HepG2 (cell line): ENCODE data around the gene MSMB. TPM values are rescaled to one million over a fixed set of nuclear protein-coding genes. Genes with fewer than 3 reads are reported as not detected.

Experiments
- BCLAF1 ChIP-seq: fragments of 450-650 bp; IDR thresholded peaks from 2 replicates; pipeline ENCODE4 v1.6.1; 2017; ENCODE audit warnings: mild to moderate bottlenecking
- CCAR2 ChIP-seq: fragments of 200-400 bp; formaldehyde crosslinking; optimal IDR thresholded peaks from 2 replicates; pipeline ENCODE3; 2018; ENCODE audit warnings: low read depth, mild to moderate bottlenecking, low read length, moderate library complexity
- MAF1 ChIP-seq: sonication (generic); formaldehyde crosslinking; IDR thresholded peaks from 2 replicates; pipeline ENCODE4 v1.5.0; 2020; ENCODE audit warnings: missing genetic modification reagents, borderline replicate concordance
- MAFG ChIP-seq: sonication (generic); formaldehyde crosslinking; IDR thresholded peaks from 2 replicates; pipeline ENCODE4 v1.5.1; 2020; ENCODE audit warnings: mild to moderate bottlenecking, missing genetic modification reagents
- MATR3 ChIP-seq: sonication (generic); formaldehyde crosslinking; IDR thresholded peaks from 2 replicates; pipeline ENCODE4 v1.4.0; 2020; ENCODE audit warnings: missing genetic modification reagents
- SP2 ChIP-seq: sonication (generic); formaldehyde crosslinking; IDR thresholded peaks from 2 replicates; pipeline ENCODE4 v1.5.1; 2020; ENCODE audit warnings: mild to moderate bottlenecking, missing genetic modification reagents
- ZKSCAN8 ChIP-seq: IDR thresholded peaks from 2 replicates; pipeline ENCODE4 v1.6.1; 2016; ENCODE audit warnings: borderline replicate concordance, missing genetic modification reagents, missing compliant biosample characterization
- ZNF552 ChIP-seq: sonication (generic); formaldehyde crosslinking; IDR thresholded peaks from 2 replicates; pipeline ENCODE4 v1.9.0; 2022; ENCODE audit warnings: missing genetic modification reagents, mild to moderate bottlenecking, borderline replicate concordance
- ZNF720 ChIP-seq: sonication (generic); formaldehyde crosslinking; IDR thresholded peaks from 2 replicates; pipeline ENCODE4 v1.4.0; 2020; ENCODE audit warnings: missing genetic modification reagents
- polyA plus RNA-seq, 8 experiments: library from polyadenylated mRNA; depleted of rRNA in 3 of 8; stranded (reverse) in 7 of 8; unstranded in 1 of 8; fragments of >200 nt; fragmentation: Illumina TruSeq in 4 of 8; extraction: Trizol in 4 of 8; gene quantifications; 2 replicates each; pipeline versions ENCODE4 v1.2.1 to v1.2.3, GENCODE V29; 2011 to 2016; ENCODE audit warnings: low read depth in 4 of 8, missing spikeins in 1 of 8, mixed read lengths in 1 of 8; ENCODE audit not compliant: insufficient read depth in 1 of 8
- total RNA-seq, 5 experiments: library from RNA; depleted of rRNA; stranded (reverse); fragments of >200 nt; fragmentation: Illumina TruSeq; extraction: Trizol; gene quantifications; 2 replicates each; pipeline ENCODE4 v1.2.3, GENCODE V29; 2016; ENCODE audit warnings: low read depth in 1 of 5
- TF ChIP-seq, protein P1 (sequence below): sonication (generic); formaldehyde crosslinking; IDR thresholded peaks from 2 replicates; pipeline ENCODE4 v1.9.0; 2022; ENCODE audit warnings: missing genetic modification reagents, mild to moderate bottlenecking, borderline replicate concordance
- TF ChIP-seq, protein P2 (sequence below): sonication (generic); formaldehyde crosslinking; IDR thresholded peaks from 2 replicates; pipeline ENCODE4 v1.9.0; 2021; ENCODE audit warnings: missing genetic modification reagents, borderline replicate concordance
- TF ChIP-seq, protein P3 (sequence below): sonication (generic); formaldehyde crosslinking; IDR thresholded peaks from 2 replicates; pipeline ENCODE4 v1.4.0; 2020; ENCODE audit warnings: missing genetic modification reagents, borderline replicate concordance
- TF ChIP-seq, protein P4 (sequence below): sonication (generic); IDR thresholded peaks from 2 replicates; pipeline ENCODE4 v1.6.1; 2016; ENCODE audit warnings: low read depth, borderline replicate concordance
- TF ChIP-seq, protein P5 (sequence below): sonication (generic); formaldehyde crosslinking; IDR thresholded peaks from 2 replicates; pipeline ENCODE4 v1.5.0; 2020; ENCODE audit warnings: missing genetic modification reagents
- TF ChIP-seq, protein P6 (sequence below): sonication (generic); formaldehyde crosslinking; IDR thresholded peaks from 2 replicates; pipeline ENCODE4 v1.4.0; 2020; ENCODE audit warnings: mild to moderate bottlenecking, missing genetic modification reagents

Gene MSMB
- total and polyA plus RNA-seq, 2 of the 13 experiments (the other 11 are each of a cell fraction or from before 2014, with no cell fraction given): 0.84 TPM; not detected in 1

DNA sequence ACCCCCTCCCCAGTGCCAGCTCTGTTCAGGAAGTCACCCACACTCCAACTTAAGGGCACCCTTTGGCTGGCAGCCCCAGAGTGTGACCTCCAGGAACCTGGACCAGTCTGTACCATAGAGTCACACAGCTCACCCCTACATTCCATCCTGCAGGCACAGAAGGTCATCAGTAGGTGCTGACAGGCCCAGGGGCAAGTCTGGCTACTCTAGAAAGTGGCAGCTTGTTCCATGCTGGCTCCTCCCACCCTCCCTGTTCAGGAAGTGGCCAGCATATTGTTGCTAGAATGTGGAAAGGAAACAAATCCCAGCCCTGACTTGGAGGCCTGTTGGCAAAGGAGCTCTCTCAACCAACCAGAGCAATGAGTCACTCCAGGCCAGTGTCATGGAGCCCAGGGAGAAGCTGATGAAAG is 12.5 kb downstream of the MSMB start (continued):
- TF ChIP-seq, protein P1, sequence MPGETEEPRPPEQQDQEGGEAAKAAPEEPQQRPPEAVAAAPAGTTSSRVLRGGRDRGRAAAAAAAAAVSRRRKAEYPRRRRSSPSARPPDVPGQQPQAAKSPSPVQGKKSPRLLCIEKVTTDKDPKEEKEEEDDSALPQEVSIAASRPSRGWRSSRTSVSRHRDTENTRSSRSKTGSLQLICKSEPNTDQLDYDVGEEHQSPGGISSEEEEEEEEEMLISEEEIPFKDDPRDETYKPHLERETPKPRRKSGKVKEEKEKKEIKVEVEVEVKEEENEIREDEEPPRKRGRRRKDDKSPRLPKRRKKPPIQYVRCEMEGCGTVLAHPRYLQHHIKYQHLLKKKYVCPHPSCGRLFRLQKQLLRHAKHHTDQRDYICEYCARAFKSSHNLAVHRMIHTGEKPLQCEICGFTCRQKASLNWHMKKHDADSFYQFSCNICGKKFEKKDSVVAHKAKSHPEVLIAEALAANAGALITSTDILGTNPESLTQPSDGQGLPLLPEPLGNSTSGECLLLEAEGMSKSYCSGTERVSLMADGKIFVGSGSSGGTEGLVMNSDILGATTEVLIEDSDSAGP (CRISPR knock-in tag): peak; percentile 15; the same call in 1 of the 2 replicates
- TF ChIP-seq CCAR2 (no peak), SP2 (CRISPR knock-in tag) (no peak), MAF1 (CRISPR knock-in tag) (no peak), BCLAF1 (no peak), ZKSCAN8 (CRISPR knock-in tag) (no peak), MAFG (CRISPR knock-in tag) (no peak), ZNF552 (CRISPR knock-in tag) (no peak), ZNF720 (CRISPR knock-in tag) (no peak), MATR3 (CRISPR knock-in tag) (no peak)
- TF ChIP-seq, protein P2, sequence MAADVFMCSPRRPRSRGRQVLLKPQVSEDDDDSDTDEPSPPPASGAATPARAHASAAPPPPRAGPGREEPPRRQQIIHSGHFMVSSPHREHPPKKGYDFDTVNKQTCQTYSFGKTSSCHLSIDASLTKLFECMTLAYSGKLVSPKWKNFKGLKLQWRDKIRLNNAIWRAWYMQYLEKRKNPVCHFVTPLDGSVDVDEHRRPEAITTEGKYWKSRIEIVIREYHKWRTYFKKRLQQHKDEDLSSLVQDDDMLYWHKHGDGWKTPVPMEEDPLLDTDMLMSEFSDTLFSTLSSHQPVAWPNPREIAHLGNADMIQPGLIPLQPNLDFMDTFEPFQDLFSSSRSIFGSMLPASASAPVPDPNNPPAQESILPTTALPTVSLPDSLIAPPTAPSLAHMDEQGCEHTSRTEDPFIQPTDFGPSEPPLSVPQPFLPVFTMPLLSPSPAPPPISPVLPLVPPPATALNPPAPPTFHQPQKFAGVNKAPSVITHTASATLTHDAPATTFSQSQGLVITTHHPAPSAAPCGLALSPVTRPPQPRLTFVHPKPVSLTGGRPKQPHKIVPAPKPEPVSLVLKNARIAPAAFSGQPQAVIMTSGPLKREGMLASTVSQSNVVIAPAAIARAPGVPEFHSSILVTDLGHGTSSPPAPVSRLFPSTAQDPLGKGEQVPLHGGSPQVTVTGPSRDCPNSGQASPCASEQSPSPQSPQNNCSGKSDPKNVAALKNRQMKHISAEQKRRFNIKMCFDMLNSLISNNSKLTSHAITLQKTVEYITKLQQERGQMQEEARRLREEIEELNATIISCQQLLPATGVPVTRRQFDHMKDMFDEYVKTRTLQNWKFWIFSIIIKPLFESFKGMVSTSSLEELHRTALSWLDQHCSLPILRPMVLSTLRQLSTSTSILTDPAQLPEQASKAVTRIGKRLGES (CRISPR knock-in tag): no peak
- TF ChIP-seq, protein P3, sequence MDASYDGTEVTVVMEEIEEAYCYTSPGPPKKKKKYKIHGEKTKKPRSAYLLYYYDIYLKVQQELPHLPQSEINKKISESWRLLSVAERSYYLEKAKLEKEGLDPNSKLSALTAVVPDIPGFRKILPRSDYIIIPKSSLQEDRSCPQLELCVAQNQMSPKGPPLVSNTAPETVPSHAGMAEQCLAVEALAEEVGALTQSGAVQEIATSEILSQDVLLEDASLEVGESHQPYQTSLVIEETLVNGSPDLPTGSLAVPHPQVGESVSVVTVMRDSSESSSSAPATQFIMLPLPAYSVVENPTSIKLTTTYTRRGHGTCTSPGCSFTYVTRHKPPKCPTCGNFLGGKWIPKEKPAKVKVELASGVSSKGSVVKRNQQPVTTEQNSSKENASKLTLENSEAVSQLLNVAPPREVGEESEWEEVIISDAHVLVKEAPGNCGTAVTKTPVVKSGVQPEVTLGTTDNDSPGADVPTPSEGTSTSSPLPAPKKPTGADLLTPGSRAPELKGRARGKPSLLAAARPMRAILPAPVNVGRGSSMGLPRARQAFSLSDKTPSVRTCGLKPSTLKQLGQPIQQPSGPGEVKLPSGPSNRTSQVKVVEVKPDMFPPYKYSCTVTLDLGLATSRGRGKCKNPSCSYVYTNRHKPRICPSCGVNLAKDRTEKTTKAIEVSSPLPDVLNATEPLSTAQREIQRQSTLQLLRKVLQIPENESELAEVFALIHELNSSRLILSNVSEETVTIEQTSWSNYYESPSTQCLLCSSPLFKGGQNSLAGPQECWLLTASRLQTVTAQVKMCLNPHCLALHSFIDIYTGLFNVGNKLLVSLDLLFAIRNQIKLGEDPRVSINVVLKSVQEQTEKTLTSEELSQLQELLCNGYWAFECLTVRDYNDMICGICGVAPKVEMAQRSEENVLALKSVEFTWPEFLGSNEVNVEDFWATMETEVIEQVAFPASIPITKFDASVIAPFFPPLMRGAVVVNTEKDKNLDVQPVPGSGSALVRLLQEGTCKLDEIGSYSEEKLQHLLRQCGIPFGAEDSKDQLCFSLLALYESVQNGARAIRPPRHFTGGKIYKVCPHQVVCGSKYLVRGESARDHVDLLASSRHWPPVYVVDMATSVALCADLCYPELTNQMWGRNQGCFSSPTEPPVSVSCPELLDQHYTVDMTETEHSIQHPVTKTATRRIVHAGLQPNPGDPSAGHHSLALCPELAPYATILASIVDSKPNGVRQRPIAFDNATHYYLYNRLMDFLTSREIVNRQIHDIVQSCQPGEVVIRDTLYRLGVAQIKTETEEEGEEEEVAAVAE (CRISPR knock-in tag): no peak; the same call in 1 of the 2 replicates
- TF ChIP-seq, protein P4, sequence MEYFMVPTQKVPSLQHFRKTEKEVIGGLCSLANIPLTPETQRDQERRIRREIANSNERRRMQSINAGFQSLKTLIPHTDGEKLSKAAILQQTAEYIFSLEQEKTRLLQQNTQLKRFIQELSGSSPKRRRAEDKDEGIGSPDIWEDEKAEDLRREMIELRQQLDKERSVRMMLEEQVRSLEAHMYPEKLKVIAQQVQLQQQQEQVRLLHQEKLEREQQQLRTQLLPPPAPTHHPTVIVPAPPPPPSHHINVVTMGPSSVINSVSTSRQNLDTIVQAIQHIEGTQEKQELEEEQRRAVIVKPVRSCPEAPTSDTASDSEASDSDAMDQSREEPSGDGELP: no peak
- TF ChIP-seq, protein P5, sequence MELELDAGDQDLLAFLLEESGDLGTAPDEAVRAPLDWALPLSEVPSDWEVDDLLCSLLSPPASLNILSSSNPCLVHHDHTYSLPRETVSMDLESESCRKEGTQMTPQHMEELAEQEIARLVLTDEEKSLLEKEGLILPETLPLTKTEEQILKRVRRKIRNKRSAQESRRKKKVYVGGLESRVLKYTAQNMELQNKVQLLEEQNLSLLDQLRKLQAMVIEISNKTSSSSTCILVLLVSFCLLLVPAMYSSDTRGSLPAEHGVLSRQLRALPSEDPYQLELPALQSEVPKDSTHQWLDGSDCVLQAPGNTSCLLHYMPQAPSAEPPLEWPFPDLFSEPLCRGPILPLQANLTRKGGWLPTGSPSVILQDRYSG (CRISPR knock-in tag): no peak
- TF ChIP-seq, protein P6, sequence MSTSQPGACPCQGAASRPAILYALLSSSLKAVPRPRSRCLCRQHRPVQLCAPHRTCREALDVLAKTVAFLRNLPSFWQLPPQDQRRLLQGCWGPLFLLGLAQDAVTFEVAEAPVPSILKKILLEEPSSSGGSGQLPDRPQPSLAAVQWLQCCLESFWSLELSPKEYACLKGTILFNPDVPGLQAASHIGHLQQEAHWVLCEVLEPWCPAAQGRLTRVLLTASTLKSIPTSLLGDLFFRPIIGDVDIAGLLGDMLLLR: no peak
